CD4-positive, alpha-beta T cell (primary cell): ENCODE measurements around the gene TRAK1. TPM values are rescaled to one million over a fixed set of nuclear protein-coding genes. Genes with fewer than 3 reads are reported as not detected.

Source experiments
- ATAC-seq: fragments of 200-7000 bp; cut with Tn5 transposase; one replicate; pipeline ENCODE4 v1.10.0; 2022; ENCODE audit warnings: mild to moderate bottlenecking; ENCODE audit not compliant: poor library complexity
- CTCF ChIA-PET: fragments of 350-600 bp; sonication (Branson Sonifier 250); formaldehyde crosslinking; loops from one replicate; lab custom pipeline; 2021; ENCODE audit warnings: antibody characterized with exemption, inconsistent platforms; lab: Charles Lee
- POLR2A ChIA-PET: fragments of 350-600 bp; sonication (Branson Sonifier 250); formaldehyde crosslinking; loops from one replicate; lab custom pipeline; 2021; ENCODE audit warnings: antibody characterized with exemption, inconsistent platforms; lab: Charles Lee
- DNase-seq, 14 experiments: peaks; one replicate each; pipeline ENCODE4 v3.0.0-alpha.2; 2013 to 2020; ENCODE audit warnings: mixed read lengths in 2 of 14
- H3K27ac ChIP-seq, 2 donors: one replicate each; pipeline versions ENCODE4 v1.5.1 to v1.7.0; 2013; ENCODE audit warnings: low read length in 2 of 2, low read depth in 1 of 2, mild to moderate bottlenecking in 1 of 2
- H3K27me3 ChIP-seq, 2 experiments: 1 replicate in 1 of 2; 2 replicates in 1 of 2; pipeline versions ENCODE4 v1.6.1 to v1.7.0; 2013; ENCODE audit warnings: low read length in 2 of 2, control low read depth in 1 of 2, mild to moderate bottlenecking in 1 of 2, moderate library complexity in 1 of 2; ENCODE audit not compliant: insufficient read depth in 2 of 2, control insufficient read depth in 1 of 2
- H3K36me3 ChIP-seq: one replicate; pipeline ENCODE4 v1.6.1; 2013; ENCODE audit warnings: low read length, control low read depth; ENCODE audit not compliant: insufficient read depth
- H3K4me1 ChIP-seq: one replicate; pipeline ENCODE4 v1.6.1; 2013; ENCODE audit warnings: low read length, control low read depth; ENCODE audit not compliant: insufficient read depth
- H3K4me3 ChIP-seq: one replicate; pipeline ENCODE4 v1.5.1; 2013; ENCODE audit warnings: mild to moderate bottlenecking, low read length, moderate library complexity
- H3K9me3 ChIP-seq, 2 experiments: 1 replicate in 1 of 2; 2 replicates in 1 of 2; pipeline versions ENCODE4 v1.6.1 to v1.7.0; 2013; ENCODE audit warnings: low read length in 2 of 2, mild to moderate bottlenecking in 2 of 2, control low read depth in 1 of 2, moderate library complexity in 1 of 2; ENCODE audit not compliant: control insufficient read depth in 1 of 2, insufficient read depth in 1 of 2
- H3K27ac Mint-ChIP-seq: one replicate; pipeline ENCODE4 v1.8.0; 2020; ENCODE audit warnings: mixed read lengths
- H3K27me3 Mint-ChIP-seq: one replicate; pipeline ENCODE4 v1.8.0; 2021; ENCODE audit warnings: mixed read lengths
- H3K36me3 Mint-ChIP-seq: one replicate; pipeline ENCODE4 v1.8.0; 2021; ENCODE audit warnings: low read depth, mixed read lengths
- H3K4me1 Mint-ChIP-seq: one replicate; pipeline ENCODE4 v1.8.0; 2021; ENCODE audit warnings: low read depth, mixed read lengths
- H3K4me3 Mint-ChIP-seq: one replicate; pipeline ENCODE4 v1.8.0; 2020; ENCODE audit warnings: mild to moderate bottlenecking, mixed read lengths
- H3K9me3 Mint-ChIP-seq: one replicate; pipeline ENCODE4 v1.8.0; 2020; ENCODE audit warnings: mixed read lengths
- intact Hi-C, 2 experiments: fragments of 100-400 bp; cut with DNase I in 1 of 2; cut with micrococcal nuclease in 1 of 2; formaldehyde crosslinking; loops; one replicate each; pipeline versions ENCODE4 v1.15.1 to v1.9.0; 2023 to 2025; cut with DNase I, micrococcal nuclease
- total RNA-seq, 174 experiments: library from RNA in 2 of 174; stranded (reverse) in 2 of 174; gene quantifications; one replicate each; pipeline ENCODE4 v1.2.3 and lab custom pipeline; 2021 to 2026
- TF ChIP-seq, protein P1 (sequence below): fragments of 200-600 bp; IDR thresholded peaks from one replicate; pipeline ENCODE4 v1.8.0; 2022; ENCODE audit warnings: antibody characterized with exemption, mild to moderate bottlenecking

TRAK1 gene
- total RNA-seq, 2 experiments from 2014 or later: 16.0 to 16.7 TPM

DNA sequence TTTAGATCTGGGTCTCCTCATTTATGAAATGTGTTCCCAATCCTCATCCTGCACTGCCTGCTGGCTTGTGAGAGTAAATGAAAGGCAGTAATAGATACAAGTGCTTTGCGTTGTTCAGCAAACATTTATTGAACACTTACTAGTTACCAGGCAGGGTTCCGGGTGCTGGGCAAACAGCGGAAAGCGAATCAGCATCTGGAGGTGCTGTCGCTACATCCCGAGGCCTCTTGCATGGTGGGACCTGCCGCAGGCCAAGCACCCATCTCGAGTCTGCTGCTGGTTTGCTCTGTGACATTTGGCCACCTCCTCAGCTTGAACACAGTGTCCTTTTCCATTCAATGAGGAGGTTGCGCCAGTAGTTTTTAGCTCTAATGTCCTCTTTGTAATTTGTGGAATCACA lies 24.8 kb downstream of the TRAK1 start:
- Histone ChIP-seq H3K9me3 (no peaks in the 10 kb centered on the region), H3K27me3 (no peaks in the 10 kb centered on the region), H3K27ac (no peak overlapping the region), H3K36me3 (no peaks in the 10 kb centered on the region), H3K4me3 (no peak overlapping the region), H3K4me1 (no peaks in the 10 kb centered on the region)
- no peak for ATAC-seq
- Mint-ChIP-seq H3K4me3 (no peak overlapping the region), H3K27me3 (no peaks in the 10 kb centered on the region), H3K36me3 (no peaks in the 10 kb centered on the region), H3K27ac (no peak overlapping the region), H3K9me3 (no peaks in the 10 kb centered on the region), H3K4me1 (peaks cover 4% of the 10 kb centered on the region)
- intact Hi-C loops: loop anchor here (2.0 to 5.0 kb wide), 2 partner anchors 75 to 326 kb away; no protein-coding TSS in a partner anchor
- TF ChIP-seq, protein P1, sequence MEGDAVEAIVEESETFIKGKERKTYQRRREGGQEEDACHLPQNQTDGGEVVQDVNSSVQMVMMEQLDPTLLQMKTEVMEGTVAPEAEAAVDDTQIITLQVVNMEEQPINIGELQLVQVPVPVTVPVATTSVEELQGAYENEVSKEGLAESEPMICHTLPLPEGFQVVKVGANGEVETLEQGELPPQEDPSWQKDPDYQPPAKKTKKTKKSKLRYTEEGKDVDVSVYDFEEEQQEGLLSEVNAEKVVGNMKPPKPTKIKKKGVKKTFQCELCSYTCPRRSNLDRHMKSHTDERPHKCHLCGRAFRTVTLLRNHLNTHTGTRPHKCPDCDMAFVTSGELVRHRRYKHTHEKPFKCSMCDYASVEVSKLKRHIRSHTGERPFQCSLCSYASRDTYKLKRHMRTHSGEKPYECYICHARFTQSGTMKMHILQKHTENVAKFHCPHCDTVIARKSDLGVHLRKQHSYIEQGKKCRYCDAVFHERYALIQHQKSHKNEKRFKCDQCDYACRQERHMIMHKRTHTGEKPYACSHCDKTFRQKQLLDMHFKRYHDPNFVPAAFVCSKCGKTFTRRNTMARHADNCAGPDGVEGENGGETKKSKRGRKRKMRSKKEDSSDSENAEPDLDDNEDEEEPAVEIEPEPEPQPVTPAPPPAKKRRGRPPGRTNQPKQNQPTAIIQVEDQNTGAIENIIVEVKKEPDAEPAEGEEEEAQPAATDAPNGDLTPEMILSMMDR: no peak
- ChIA-PET POLR2A (no interaction called here), CTCF (no interaction called here)
- peak in 1 of 14 experiments; percentile 16 for DNase-seq

- Histone ChIP-seq H3K4me1 (no peaks in the 10 kb centered on the region), H3K9me3 (no peaks in the 10 kb centered on the region), H3K36me3 (no peaks in the 10 kb centered on the region), H3K4me3 (no peak overlapping the region), H3K27ac (no peak overlapping the region), H3K27me3 (no peaks in the 10 kb centered on the region)
- CTCF ChIA-PET: no interaction called here
- DNase-seq: no peak
- intact Hi-C loops: loop anchor here (2.0 to 5.0 kb wide), 2 partner anchors 74 to 326 kb away; no protein-coding TSS in a partner anchor
- Mint-ChIP-seq H3K27ac (no peak overlapping the region), H3K4me3 (no peak overlapping the region), H3K4me1 (peaks cover 4% of the 10 kb centered on the region), H3K27me3 (no peaks in the 10 kb centered on the region), H3K9me3 (no peaks in the 10 kb centered on the region), H3K36me3 (no peaks in the 10 kb centered on the region)
- POLR2A ChIA-PET: no interaction called here
- no peak for ATAC-seq
- TF ChIP-seq, protein P1: no peak
Observed at GRCh38 chr3:42116466-42116865, 25.3 kb downstream of the TRAK1 start.

GRCh38 chr3:42117175-42118008 lies 26.2 kb downstream of the TRAK1 start:
- ChIA-PET CTCF (no interaction called here), POLR2A (no interaction called here)
- H3K4me3 ChIP-seq: no peak overlapping the region
- no peak overlapping the region for H3K27ac ChIP-seq
- H3K4me1 Mint-ChIP-seq: peaks cover 6% of the 10 kb centered on the region
- ATAC-seq (no peak), DNase-seq (peak in 3 of 14 experiments; percentile 14 to 19 (median 19))
- TF ChIP-seq, protein P1: peak; percentile 50
- no peaks in the 10 kb centered on the region for H3K9me3 ChIP-seq
- H3K27me3 ChIP-seq: no peaks in the 10 kb centered on the region
- no peak overlapping the region for H3K4me3 Mint-ChIP-seq
- intact Hi-C loops: loop anchor here (1.0 to 5.0 kb wide), 4 partner anchors 73 to 325 kb away; no protein-coding TSS in a partner anchor
- H3K36me3 Mint-ChIP-seq: no peaks in the 10 kb centered on the region
- no peaks in the 10 kb centered on the region for H3K4me1 ChIP-seq
- H3K27ac Mint-ChIP-seq: no peak overlapping the region
- no peaks in the 10 kb centered on the region for H3K36me3 ChIP-seq
- no peaks in the 10 kb centered on the region for H3K9me3 Mint-ChIP-seq
- H3K27me3 Mint-ChIP-seq: no peaks in the 10 kb centered on the region
